ENCODE data around the gene IL1RL1.

IL1RL1 gene

GRCh38 chr2:102334486-102334885 lies 23.1 kb downstream of the IL1RL1 start:
- no peak for TF ChIP-seq OSR2 (tag by site-specific recombination; IDR thresholded peaks at IDR 0.05)
- TF ChIP-seq ZNF670 (tag by site-specific recombination; IDR thresholded peaks at IDR 0.05; ENCODE audit: low read depth) = no peak
- no peak for TF ChIP-seq ZBTB10 (tag by site-specific recombination; IDR thresholded peaks at IDR 0.05)
- no peak for TF ChIP-seq SETDB1 (IDR thresholded peaks at IDR 0.05; ENCODE audit: insufficient read length, low read length)
- TF ChIP-seq BCL11A (tag by site-specific recombination; IDR thresholded peaks at IDR 0.05; ENCODE audit: low read depth) = no peak
- TF ChIP-seq ZNF211 (tag by site-specific recombination; IDR thresholded peaks at IDR 0.05; ENCODE audit: low read depth) = no peak
- no peak for TF ChIP-seq ZNF785 (tag by site-specific recombination; IDR thresholded peaks at IDR 0.05)
- no peak for TF ChIP-seq ZNF280C (tag by site-specific recombination; IDR thresholded peaks at IDR 0.05)
- no peak for TF ChIP-seq KLF10 (tag by site-specific recombination; IDR thresholded peaks at IDR 0.05)
- no peak for TF ChIP-seq ZNF341 (tag by site-specific recombination; IDR thresholded peaks at IDR 0.05; ENCODE audit: low read depth)
- no peak for TF ChIP-seq ZNF148 (tag by site-specific recombination; IDR thresholded peaks at IDR 0.05; ENCODE audit: borderline replicate concordance)
- no peak for TF ChIP-seq SP2 (tag by site-specific recombination; IDR thresholded peaks at IDR 0.05)
- no peak for TF ChIP-seq TCF7L2 (IDR thresholded peaks at IDR 0.05; ENCODE audit: borderline replicate concordance, low read depth, low read length)
- CTCF ChIA-PET = no interaction called here
- H3K4me3 ChIP-seq (ENCODE audit: low read depth, low read length) = no peak overlapping the region
- no peak overlapping the region for H3K27ac ChIP-seq (ENCODE audit: extremely low read depth, low read depth, low read length)
- no peaks in the 10 kb centered on the region for H3K4me1 ChIP-seq (ENCODE audit: control insufficient read depth, insufficient read depth, low read length)
- H3K9me3 ChIP-seq (ENCODE audit: control insufficient read depth, insufficient read depth, low read depth, low read length) = no peaks in the 10 kb centered on the region
- POLR2A ChIA-PET = no interaction called here
- H3K36me3 ChIP-seq (ENCODE audit: control insufficient read depth in 2 of 2, insufficient read depth in 1 of 2, low read length in 2 of 2) = no peaks in the 10 kb centered on the region

- POLR2A ChIA-PET = no interaction called here
- no peak overlapping the region for H3K27ac ChIP-seq (ENCODE audit: extremely low read depth, low read depth, low read length)
These were observed 24.6 kb downstream of the IL1RL1 start for GRCh38 chr2:102335871-102336366.

More at GRCh38 chr2:102335871-102336366, 24.6 kb downstream of the IL1RL1 start:
- no peaks in the 10 kb centered on the region for H3K9me3 ChIP-seq (ENCODE audit: control insufficient read depth, insufficient read depth, low read depth, low read length)
- no peak overlapping the region for H3K4me3 ChIP-seq (ENCODE audit: low read depth, low read length)
- H3K36me3 ChIP-seq (ENCODE audit: control insufficient read depth in 2 of 2, insufficient read depth in 1 of 2, low read length in 2 of 2) = no peaks in the 10 kb centered on the region
- TF ChIP-seq PRDM6 (tag by site-specific recombination; IDR thresholded peaks at IDR 0.05) (no peak), ZBTB8A (tag by site-specific recombination; IDR thresholded peaks at IDR 0.05) (no peak), ZNF354C (tag by site-specific recombination; IDR thresholded peaks at IDR 0.05; ENCODE audit: borderline replicate concordance, low read depth) (no peak), ZXDB (tag by site-specific recombination; IDR thresholded peaks at IDR 0.05) (no peak), PRDM1 (tag by site-specific recombination; IDR thresholded peaks at IDR 0.05) (no peak), OSR2 (tag by site-specific recombination; IDR thresholded peaks at IDR 0.05) (no peak), ZNF626 (tag by site-specific recombination; IDR thresholded peaks at IDR 0.05) (no peak), ZNF248 (tag by site-specific recombination; IDR thresholded peaks at IDR 0.05) (no peak)
- H3K4me1 ChIP-seq (ENCODE audit: control insufficient read depth, insufficient read depth, low read length) = no peaks in the 10 kb centered on the region
- CTCF ChIA-PET = no interaction called here
